Right lobe of liver (tissue), 6 donors: Measurements from ENCODE around the gene RGSL1. TPM values are rescaled to one million over a fixed set of nuclear protein-coding genes. Genes with fewer than 3 reads are reported as not detected.

Source experiments
- ATAC-seq, 4 donors: fragments of 200-7000 bp; cut with Tn5 transposase; one replicate each; pipeline ENCODE4 v1.9.1; 2020; ENCODE audit warnings: mild to moderate bottlenecking in 4 of 4, moderate library complexity in 4 of 4
- DNase-seq, 3 donors: peaks; one replicate each; pipeline ENCODE4 v3.0.0-alpha.2; 2020
- H3K27ac ChIP-seq, 3 donors: fragments of 200-600 bp; one replicate each; pipeline ENCODE4 v1.8.0; 2022
- H3K27me3 ChIP-seq, 2 donors: fragments of 200-600 bp; one replicate each; pipeline ENCODE4 v1.8.0; 2022
- H3K36me3 ChIP-seq, 4 donors: fragments of 200-600 bp; sonication (generic) in 1 of 4; one replicate each; pipeline versions ENCODE4 v1.5.1 to v1.8.0; 2017 to 2022; ENCODE audit warnings: control low read depth in 1 of 4
- H3K4me1 ChIP-seq, 4 donors: fragments of 200-600 bp; sonication (generic) in 1 of 4; one replicate each; pipeline versions ENCODE4 v1.5.1 to v1.8.0; 2017 to 2022; ENCODE audit warnings: control low read depth in 1 of 4
- H3K4me3 ChIP-seq, 3 donors: fragments of 200-600 bp; one replicate each; pipeline ENCODE4 v1.8.0; 2022
- H3K9me3 ChIP-seq, 4 donors: fragments of 200-600 bp; sonication (generic) in 1 of 4; one replicate each; pipeline versions ENCODE4 v1.5.1 to v1.8.0; 2017 to 2022; ENCODE audit warnings: control low read depth in 1 of 4
- POLR2A ChIP-seq: fragments of 450-650 bp; IDR thresholded peaks from one replicate; pipeline ENCODE4 v1.6.1; 2017; ENCODE audit warnings: antibody characterized with exemption, mild to moderate bottlenecking
- WGBS: methylation state at CpG from one replicate; pipeline ENCODE4 v1.1.6; 2018; ENCODE audit warnings: low coverage, low lambda C conversion rate; ENCODE audit not compliant: insufficient coverage; ENCODE audit errors: missing lambda C conversion rate; 5-methylcytosine and 5-hydroxymethylcytosine counted together
- intact Hi-C, 2 donors: fragments of 100-400 bp; cut with DNase I; formaldehyde crosslinking; loops; one replicate each; pipeline versions ENCODE4 v1.11.2 to v1.14.1; 2022
- total RNA-seq, 6 experiments: library from RNA; depleted of rRNA in 2 of 6; stranded (reverse); fragments of >200 nt in 2 of 6; fragmentation: NEBNext Ultra II Directional in 3 of 6; extraction: Animal tissue kit (Norgen Biotek cat#: 25700) in 3 of 6; gene quantifications; one replicate each; pipeline versions ENCODE4 v1.1.0 to v1.2.4, GENCODE V29; 2016 to 2023
- TF ChIP-seq, protein P1 (sequence below), 4 donors: fragments of 200-600 bp in 3 of 4; fragments of 450-650 bp in 1 of 4; IDR thresholded peaks; one replicate each; pipeline versions ENCODE4 v1.5.1 to v1.8.0; 2016 to 2022; ENCODE audit warnings: antibody characterized with exemption in 4 of 4, mild to moderate bottlenecking in 2 of 4
- donor health status: DM: no; HTN: yes; CAD: no.
- donor health status: DM: no; HTN: no; CAD: no.
- donor health status: DM: no; HTN: no; CAD: no.
- donor health status: DM: no; HTN: yes; CAD: no.
- donor health status: DM: no; HTN: yes; CAD: no.

The RGSL1 gene
- total RNA-seq, 6 experiments from 2014 or later: not detected

DNA sequence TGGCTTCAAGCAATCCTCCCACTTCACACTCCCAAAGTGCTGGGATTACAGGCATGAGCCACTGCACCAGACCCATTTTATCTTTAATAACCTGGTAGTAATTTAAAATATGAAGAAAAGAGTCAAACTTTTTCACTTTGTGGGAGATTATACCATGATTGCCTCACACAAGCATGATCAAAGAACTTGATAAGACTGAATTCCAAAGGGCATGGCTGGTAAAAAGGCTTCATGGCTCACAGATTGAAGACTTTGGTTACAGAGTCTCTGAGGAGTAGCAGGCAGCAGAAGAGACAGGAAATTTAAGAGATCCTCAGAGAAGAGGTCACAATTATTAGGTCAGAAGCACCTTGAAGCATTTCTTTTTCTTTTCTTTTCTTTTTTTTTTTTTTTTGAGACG, 16.4 kb upstream of the RGSL1 start:
- no peak for TF ChIP-seq POLR2A
- TF ChIP-seq, protein P1, sequence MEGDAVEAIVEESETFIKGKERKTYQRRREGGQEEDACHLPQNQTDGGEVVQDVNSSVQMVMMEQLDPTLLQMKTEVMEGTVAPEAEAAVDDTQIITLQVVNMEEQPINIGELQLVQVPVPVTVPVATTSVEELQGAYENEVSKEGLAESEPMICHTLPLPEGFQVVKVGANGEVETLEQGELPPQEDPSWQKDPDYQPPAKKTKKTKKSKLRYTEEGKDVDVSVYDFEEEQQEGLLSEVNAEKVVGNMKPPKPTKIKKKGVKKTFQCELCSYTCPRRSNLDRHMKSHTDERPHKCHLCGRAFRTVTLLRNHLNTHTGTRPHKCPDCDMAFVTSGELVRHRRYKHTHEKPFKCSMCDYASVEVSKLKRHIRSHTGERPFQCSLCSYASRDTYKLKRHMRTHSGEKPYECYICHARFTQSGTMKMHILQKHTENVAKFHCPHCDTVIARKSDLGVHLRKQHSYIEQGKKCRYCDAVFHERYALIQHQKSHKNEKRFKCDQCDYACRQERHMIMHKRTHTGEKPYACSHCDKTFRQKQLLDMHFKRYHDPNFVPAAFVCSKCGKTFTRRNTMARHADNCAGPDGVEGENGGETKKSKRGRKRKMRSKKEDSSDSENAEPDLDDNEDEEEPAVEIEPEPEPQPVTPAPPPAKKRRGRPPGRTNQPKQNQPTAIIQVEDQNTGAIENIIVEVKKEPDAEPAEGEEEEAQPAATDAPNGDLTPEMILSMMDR (IDR thresholded peaks at IDR 0.05): no peak
- no peak overlapping the region for H3K27ac ChIP-seq
- no peaks in the 10 kb centered on the region for H3K9me3 ChIP-seq
- no peaks in the 10 kb centered on the region for H3K4me1 ChIP-seq
- H3K36me3 ChIP-seq: no peaks in the 10 kb centered on the region
- H3K27me3 ChIP-seq: no peaks in the 10 kb centered on the region
- no peak overlapping the region for H3K4me3 ChIP-seq
- intact Hi-C loops: no loop called here
- 83% methylated on average over 1 of the region's 1 CpG for WGBS
- ATAC-seq (peak in 2 of 4 donors; percentile 23 to 56), DNase-seq (no peak)

DNA sequence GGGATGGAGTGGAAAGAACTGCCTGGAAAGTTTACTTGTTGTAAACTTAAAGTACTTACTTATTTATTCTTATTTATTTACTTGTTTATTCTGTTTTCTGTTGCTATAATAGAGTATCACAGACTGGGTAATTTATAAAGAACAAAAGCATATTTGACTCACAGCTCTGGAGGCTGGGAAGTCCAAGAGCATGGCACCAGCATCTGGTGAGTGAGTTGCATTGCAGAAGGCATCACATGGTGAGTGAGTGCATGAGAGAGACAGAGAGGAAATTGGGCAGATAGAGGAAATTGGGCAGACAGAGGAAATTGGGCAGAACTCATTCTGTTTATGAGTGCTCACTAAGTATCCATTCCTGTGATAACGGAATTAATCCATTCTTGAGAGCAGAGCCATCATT, 11.6 kb upstream of the RGSL1 start:
- intact Hi-C loops: no loop called here
- H3K36me3 ChIP-seq: no peaks in the 10 kb centered on the region
- no peak for ATAC-seq
- H3K27ac ChIP-seq: no peak overlapping the region
- no peaks in the 10 kb centered on the region for H3K27me3 ChIP-seq
- 100% methylated on average over 1 of the region's 1 CpG for whole genome bisulfite sequencing
- H3K4me3 ChIP-seq: no peak overlapping the region
- H3K4me1 ChIP-seq: no peaks in the 10 kb centered on the region
- TF ChIP-seq POLR2A: no peak
- TF ChIP-seq, protein P1 (IDR thresholded peaks at IDR 0.05): no peak
- H3K9me3 ChIP-seq: no peaks in the 10 kb centered on the region
- DNase-seq: no peak

DNA sequence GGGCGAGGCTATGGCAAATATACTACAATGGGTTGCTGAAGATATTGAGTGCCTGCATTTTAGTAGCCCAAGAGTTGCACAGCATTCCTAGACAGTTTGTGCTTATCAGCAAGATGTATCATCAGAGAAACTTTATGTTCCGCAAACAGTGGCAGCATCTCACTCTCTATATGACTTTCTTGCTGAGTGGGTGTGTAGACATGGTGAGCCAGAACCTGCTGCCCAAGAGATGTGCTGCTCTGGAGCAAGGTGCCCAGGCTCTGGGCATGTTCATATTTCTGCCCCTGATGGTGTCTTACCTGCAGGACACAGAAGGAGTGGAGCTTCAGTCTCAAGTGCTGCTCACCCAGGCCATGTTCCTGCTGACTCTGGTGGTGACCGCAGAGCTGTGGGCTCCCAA, 8.2 kb upstream of the RGSL1 start:
- H3K27ac ChIP-seq: no peak overlapping the region
- H3K4me1 ChIP-seq: peaks cover 0 to 4% (median 0%) of the 10 kb centered on the region in 4 donors
- ATAC-seq (no peak), DNase-seq (no peak)
- no peak for TF ChIP-seq POLR2A
- TF ChIP-seq, protein P1 (IDR thresholded peaks at IDR 0.05): no peak
- H3K36me3 ChIP-seq: no peaks in the 10 kb centered on the region
- H3K9me3 ChIP-seq: no peaks in the 10 kb centered on the region
- no peaks in the 10 kb centered on the region for H3K27me3 ChIP-seq
- no peak overlapping the region for H3K4me3 ChIP-seq
- intact Hi-C loops: loop anchor here in 1 of 2 donors (10.0 kb wide), 1 partner anchor 153 kb away; no protein-coding TSS in a partner anchor
- WGBS: no CpG with 5 or more reads among the region's 3 CpGs

DNA sequence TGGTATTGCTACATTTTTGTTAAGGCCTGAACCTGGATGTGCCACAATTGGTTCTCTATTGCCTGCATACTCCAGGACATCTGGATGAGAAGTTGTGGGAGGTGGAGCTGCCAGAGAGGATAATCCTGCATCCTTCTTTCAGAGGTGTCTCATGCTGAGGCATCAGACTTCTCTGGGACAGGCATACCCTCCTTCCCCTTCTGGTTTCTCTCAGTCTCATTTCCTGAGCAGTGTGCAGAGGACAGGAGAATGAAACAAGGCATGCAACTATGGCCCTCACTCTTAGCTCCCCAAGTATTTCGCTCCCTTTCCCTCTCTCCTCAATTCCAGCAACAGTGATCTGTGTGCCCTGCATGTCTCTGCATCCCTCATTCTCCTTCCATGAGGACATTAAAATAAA, 7.6 kb upstream of the RGSL1 start:
- Histone ChIP-seq H3K27ac (no peak overlapping the region), H3K9me3 (no peaks in the 10 kb centered on the region), H3K4me1 (peaks cover 0 to 4% (median 0%) of the 10 kb centered on the region in 4 donors), H3K4me3 (no peak overlapping the region), H3K27me3 (no peaks in the 10 kb centered on the region), H3K36me3 (no peaks in the 10 kb centered on the region)
- DNase-seq: no peak
- WGBS: 100% methylated on average over 1 of the region's 1 CpG
- intact Hi-C loops: loop anchor here in 1 of 2 donors (10.0 kb wide), 1 partner anchor 152 kb away; no protein-coding TSS in a partner anchor
- TF ChIP-seq POLR2A: no peak
- TF ChIP-seq, protein P1 (IDR thresholded peaks at IDR 0.05): no peak
- no peak for ATAC-seq

DNA sequence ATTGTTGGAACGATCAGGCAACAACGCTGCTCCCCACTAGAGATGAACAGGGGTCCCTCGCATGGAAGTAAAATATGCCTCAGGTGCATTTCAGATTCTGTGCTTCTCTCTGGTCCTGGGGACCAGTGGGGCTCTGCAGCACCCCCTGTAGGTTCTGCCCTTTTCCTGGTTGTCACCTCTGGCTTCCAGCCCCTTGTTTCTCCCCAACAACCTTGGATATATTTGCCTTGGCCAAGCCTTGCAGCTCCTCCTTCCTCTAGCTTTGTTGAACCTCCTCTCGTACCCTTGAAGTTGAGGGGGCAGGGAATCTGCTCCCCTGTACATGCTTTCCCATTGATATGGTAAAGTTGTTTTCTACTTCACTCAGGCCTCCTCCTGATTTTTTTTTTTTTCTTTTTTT, 5.4 kb upstream of the RGSL1 start:
- no peak for DNase-seq
- Histone ChIP-seq H3K36me3 (no peaks in the 10 kb centered on the region), H3K4me3 (no peak overlapping the region), H3K4me1 (peaks cover 0 to 4% (median 0%) of the 10 kb centered on the region in 4 donors), H3K27ac (no peak overlapping the region), H3K9me3 (no peaks in the 10 kb centered on the region), H3K27me3 (no peaks in the 10 kb centered on the region)
- TF ChIP-seq, protein P1 (IDR thresholded peaks at IDR 0.05): no peak
- TF ChIP-seq POLR2A: no peak
- intact Hi-C loops: loop anchor here in 1 of 2 donors (10.0 kb wide), 1 partner anchor 150 kb away; no protein-coding TSS in a partner anchor
- 57% methylated on average over 2 of the region's 4 CpGs for WGBS
- no peak for ATAC-seq
